Right lobe of liver (tissue), 6 donors: ENCODE data around the gene ETHE1. TPM values are rescaled to one million over a fixed set of nuclear protein-coding genes. Genes with fewer than 3 reads are reported as not detected.
"Not testable (repeated sequence)": the region's sequence is repeated elsewhere in the genome, so short reads cannot be mapped to it uniquely, and the experiment has no call there.

Experiments
- ATAC-seq, 4 donors: fragments of 200-7000 bp; cut with Tn5 transposase; one replicate each; pipeline ENCODE4 v1.9.1; 2020; ENCODE audit warnings: mild to moderate bottlenecking in 4 of 4, moderate library complexity in 4 of 4
- DNase-seq, 3 donors: peaks; one replicate each; pipeline ENCODE4 v3.0.0-alpha.2; 2020
- H3K27ac ChIP-seq, 3 donors: fragments of 200-600 bp; one replicate each; pipeline ENCODE4 v1.8.0; 2022
- H3K27me3 ChIP-seq, 2 donors: fragments of 200-600 bp; one replicate each; pipeline ENCODE4 v1.8.0; 2022
- H3K36me3 ChIP-seq, 4 donors: fragments of 200-600 bp; sonication (generic) in 1 of 4; one replicate each; pipeline versions ENCODE4 v1.5.1 to v1.8.0; 2017 to 2022; ENCODE audit warnings: control low read depth in 1 of 4
- H3K4me1 ChIP-seq, 4 donors: fragments of 200-600 bp; sonication (generic) in 1 of 4; one replicate each; pipeline versions ENCODE4 v1.5.1 to v1.8.0; 2017 to 2022; ENCODE audit warnings: control low read depth in 1 of 4
- H3K4me3 ChIP-seq, 3 donors: fragments of 200-600 bp; one replicate each; pipeline ENCODE4 v1.8.0; 2022
- H3K9me3 ChIP-seq, 4 donors: fragments of 200-600 bp; sonication (generic) in 1 of 4; one replicate each; pipeline versions ENCODE4 v1.5.1 to v1.8.0; 2017 to 2022; ENCODE audit warnings: control low read depth in 1 of 4
- CTCF ChIP-seq, 4 donors: fragments of 200-600 bp in 3 of 4; fragments of 450-650 bp in 1 of 4; IDR thresholded peaks; one replicate each; pipeline versions ENCODE4 v1.5.1 to v1.8.0; 2016 to 2022; ENCODE audit warnings: antibody characterized with exemption in 4 of 4, mild to moderate bottlenecking in 2 of 4
- POLR2A ChIP-seq: fragments of 450-650 bp; IDR thresholded peaks from one replicate; pipeline ENCODE4 v1.6.1; 2017; ENCODE audit warnings: antibody characterized with exemption, mild to moderate bottlenecking
- WGBS: methylation state at CpG from one replicate; pipeline ENCODE4 v1.1.6; 2018; ENCODE audit warnings: low coverage, low lambda C conversion rate; ENCODE audit not compliant: insufficient coverage; ENCODE audit errors: missing lambda C conversion rate; 5-methylcytosine and 5-hydroxymethylcytosine counted together
- intact Hi-C, 2 donors: fragments of 100-400 bp; cut with DNase I; formaldehyde crosslinking; loops; one replicate each; pipeline versions ENCODE4 v1.11.2 to v1.14.1; 2022
- total RNA-seq, 6 experiments: library from RNA; depleted of rRNA in 2 of 6; stranded (reverse); fragments of >200 nt in 2 of 6; fragmentation: NEBNext Ultra II Directional in 3 of 6; extraction: Animal tissue kit (Norgen Biotek cat#: 25700) in 3 of 6; gene quantifications; one replicate each; pipeline versions ENCODE4 v1.1.0 to v1.2.4, GENCODE V29; 2016 to 2023
- donor health status: DM: no; HTN: yes; CAD: no.
- donor health status: DM: no; HTN: no; CAD: no.
- donor health status: DM: no; HTN: no; CAD: no.
- donor health status: DM: no; HTN: yes; CAD: no.
- donor health status: DM: no; HTN: yes; CAD: no.

Gene ETHE1
- total RNA-seq, 6 experiments from 2014 or later = 26.4 to 60.8 (median 46.3) TPM

- ATAC-seq = peak in 3 of 4 donors; percentile 7 to 29 (median 21)
- TF ChIP-seq POLR2A (no peak), CTCF (IDR thresholded peaks at IDR 0.05) (no peak)
- H3K4me3 ChIP-seq = peak overlapping the region; percentile 54 to 65 (median 65)
- DNase-seq = peak in 2 of 3 donors; percentile 63 to 77
- no peaks in the 10 kb centered on the region for H3K36me3 ChIP-seq
- intact Hi-C loops = no loop called here
- peaks cover 0 to 8% (median 1%) of the 10 kb centered on the region in 4 donors for H3K4me1 ChIP-seq
- no peaks in the 10 kb centered on the region for H3K27me3 ChIP-seq
- 1% methylated on average over 14 of the region's 16 CpGs for WGBS
- peak overlapping the region; percentile 64 to 77 (median 76) for H3K27ac ChIP-seq
- H3K9me3 ChIP-seq = no peaks in the 10 kb centered on the region
Measured at GRCh38 chr19:43532571-43532961, 5.6 kb upstream of the ETHE1 start.

- peaks cover 0 to 28% (median 8%) of the 10 kb centered on the region in 4 donors for H3K4me1 ChIP-seq
- no peak for DNase-seq
- H3K4me3 ChIP-seq = peak overlapping the region in 2 of 3 donors; percentile 89 to 90
- no peaks in the 10 kb centered on the region for H3K9me3 ChIP-seq
- intact Hi-C loops = no loop called here
- peak overlapping the region; percentile 48 to 80 (median 78) for H3K27ac ChIP-seq
- TF ChIP-seq CTCF (IDR thresholded peaks at IDR 0.05) = peak in 1 of 4 donors; percentile 27
- TF ChIP-seq POLR2A = no peak
- no peaks in the 10 kb centered on the region for H3K27me3 ChIP-seq
- WGBS = 21% methylated on average over 13 of the region's 13 CpGs
- ATAC-seq = peak in 1 of 4 donors; percentile 6
- no peaks in the 10 kb centered on the region for H3K36me3 ChIP-seq
Measured at GRCh38 chr19:43527860-43528622, 1.0 kb upstream of the ETHE1 start.

GRCh38 chr19:43525836-43526771 is 897 bp downstream of the ETHE1 start:
- peak; percentile 33 to 44 (median 44) for ATAC-seq
- no peaks in the 10 kb centered on the region for H3K9me3 ChIP-seq
- no peaks in the 10 kb centered on the region for H3K27me3 ChIP-seq
- peak overlapping the region; percentile 55 to 90 (median 89) for H3K4me3 ChIP-seq
- DNase-seq = peak in 2 of 3 donors; percentile 51 to 53
- 0% methylated on average over 11 of the region's 26 CpGs for WGBS
- TF ChIP-seq POLR2A (peak; percentile 4), CTCF (IDR thresholded peaks at IDR 0.05) (no peak)
- H3K36me3 ChIP-seq = no peaks in the 10 kb centered on the region
- H3K27ac ChIP-seq = peak overlapping the region; percentile 48 to 80 (median 78)
- peaks cover 0 to 28% (median 8%) of the 10 kb centered on the region in 4 donors for H3K4me1 ChIP-seq
- intact Hi-C loops = no loop called here

- WGBS = 3% methylated on average over 8 of the region's 12 CpGs
- peak overlapping the region; percentile 48 to 80 (median 78) for H3K27ac ChIP-seq
- no peaks in the 10 kb centered on the region for H3K9me3 ChIP-seq
- H3K27me3 ChIP-seq = no peaks in the 10 kb centered on the region
- peak overlapping the region; percentile 55 to 90 (median 89) for H3K4me3 ChIP-seq
- ATAC-seq = peak; percentile 71 to 80 (median 78)
- intact Hi-C loops = loop anchor here (5.0 kb wide), 2 partner anchors 73 to 78 kb away; no protein-coding TSS in a partner anchor
- peak; percentile 82 to 91 (median 90) for DNase-seq
- peak; percentile 47 for TF ChIP-seq POLR2A
- no peak for TF ChIP-seq CTCF (IDR thresholded peaks at IDR 0.05)
- peaks cover 0 to 28% (median 8%) of the 10 kb centered on the region in 4 donors for H3K4me1 ChIP-seq
- H3K36me3 ChIP-seq = no peaks in the 10 kb centered on the region
Measured at GRCh38 chr19:43524922-43525835, 1.8 kb downstream of the ETHE1 start.

- intact Hi-C loops = loop anchor here (5.0 kb wide), 2 partner anchors 71 to 76 kb away; no protein-coding TSS in a partner anchor
- not testable (repeated sequence) for ATAC-seq, H3K36me3 ChIP-seq, H3K27me3 ChIP-seq, DNase-seq, H3K9me3 ChIP-seq, H3K4me3 ChIP-seq, H3K27ac ChIP-seq
- 100% methylated on average over 4 of the region's 8 CpGs for WGBS
- H3K4me1 ChIP-seq = peaks cover 0 to 28% (median 8%) of the 10 kb centered on the region in 4 donors
Measured at GRCh38 chr19:43523696-43524095, 3.3 kb downstream of the ETHE1 start.
